EL (cell line): ENCODE data around the gene TSKU.

Source experiments
- DNase-seq: peaks from one replicate; pipeline ENCODE4 v3.0.0-alpha.2; 2016

The TSKU gene

GRCh38 chr11:76771446-76772099 lies 11.6 kb upstream of the TSKU start:
- no peak for DNase-seq

- DNase-seq, result no peak
Measured at GRCh38 chr11:76772100-76772782, 10.9 kb upstream of the TSKU start.

DNA sequence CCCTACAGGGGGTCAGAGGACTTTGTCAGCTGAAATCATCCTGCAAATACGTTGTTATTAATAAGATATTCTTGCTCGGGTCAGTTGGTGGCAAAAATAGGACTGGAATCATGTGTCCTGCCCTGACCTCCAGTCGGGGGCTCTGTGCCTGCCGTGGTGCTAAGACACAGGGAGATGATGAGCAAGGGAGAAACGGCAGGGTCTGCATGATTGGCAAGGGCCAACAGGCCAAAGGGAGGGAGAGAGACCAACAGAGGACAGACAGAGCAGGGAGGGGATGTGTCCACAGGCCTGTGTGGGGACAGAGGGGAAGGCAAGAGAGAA lies 10.4 kb upstream of the TSKU start:
- no peak for DNase-seq

GRCh38 chr11:76773921-76774361 lies 9.2 kb upstream of the TSKU start:
- DNase-seq, result no peak

DNA sequence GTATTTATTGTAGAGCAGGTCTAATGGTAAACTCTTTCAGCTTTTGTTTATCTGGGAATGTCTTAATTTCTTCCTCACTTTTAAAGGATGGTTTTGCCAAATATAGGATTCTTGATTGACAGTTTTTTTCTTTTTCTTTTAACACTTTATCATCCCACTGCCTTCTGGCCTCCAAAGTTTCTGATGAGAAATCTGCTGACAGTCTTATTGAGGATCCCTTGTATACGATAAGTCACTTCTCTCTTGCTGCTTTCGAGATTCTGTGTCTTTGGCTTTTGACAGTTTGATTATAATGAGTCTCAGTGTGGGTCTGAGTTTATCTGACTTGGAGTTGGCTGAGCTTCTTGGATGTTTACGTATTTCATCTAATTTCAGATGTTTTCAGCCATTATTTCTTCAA lies 6.7 kb upstream of the TSKU start:
- no peak for DNase-seq

DNA sequence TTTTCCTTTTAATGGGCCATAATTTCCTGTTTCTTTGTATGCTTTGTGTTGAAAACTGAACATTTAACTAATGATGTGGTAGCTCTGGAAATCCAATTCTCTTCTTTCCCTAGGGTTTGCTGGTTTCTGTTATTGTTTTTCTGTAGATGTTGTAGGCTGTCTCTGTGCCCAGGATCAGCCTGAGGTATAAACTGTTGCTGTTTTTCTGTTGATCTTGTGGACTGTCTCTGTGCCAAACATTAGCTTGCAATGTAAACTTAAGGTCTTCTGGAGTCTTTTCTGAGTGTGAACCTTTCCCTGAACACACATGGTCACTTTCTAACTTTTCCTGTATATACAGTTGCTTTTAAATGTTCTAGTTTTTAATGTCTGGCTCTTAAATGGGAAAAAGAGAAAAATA lies 5.9 kb upstream of the TSKU start:
- DNase-seq, result no peak

GRCh38 chr11:76777876-76778275 lies 5.3 kb upstream of the TSKU start:
- DNase-seq, result no peak

- DNase-seq, result no peak
Measured at GRCh38 chr11:76778874-76779273, 4.3 kb upstream of the TSKU start.

DNA sequence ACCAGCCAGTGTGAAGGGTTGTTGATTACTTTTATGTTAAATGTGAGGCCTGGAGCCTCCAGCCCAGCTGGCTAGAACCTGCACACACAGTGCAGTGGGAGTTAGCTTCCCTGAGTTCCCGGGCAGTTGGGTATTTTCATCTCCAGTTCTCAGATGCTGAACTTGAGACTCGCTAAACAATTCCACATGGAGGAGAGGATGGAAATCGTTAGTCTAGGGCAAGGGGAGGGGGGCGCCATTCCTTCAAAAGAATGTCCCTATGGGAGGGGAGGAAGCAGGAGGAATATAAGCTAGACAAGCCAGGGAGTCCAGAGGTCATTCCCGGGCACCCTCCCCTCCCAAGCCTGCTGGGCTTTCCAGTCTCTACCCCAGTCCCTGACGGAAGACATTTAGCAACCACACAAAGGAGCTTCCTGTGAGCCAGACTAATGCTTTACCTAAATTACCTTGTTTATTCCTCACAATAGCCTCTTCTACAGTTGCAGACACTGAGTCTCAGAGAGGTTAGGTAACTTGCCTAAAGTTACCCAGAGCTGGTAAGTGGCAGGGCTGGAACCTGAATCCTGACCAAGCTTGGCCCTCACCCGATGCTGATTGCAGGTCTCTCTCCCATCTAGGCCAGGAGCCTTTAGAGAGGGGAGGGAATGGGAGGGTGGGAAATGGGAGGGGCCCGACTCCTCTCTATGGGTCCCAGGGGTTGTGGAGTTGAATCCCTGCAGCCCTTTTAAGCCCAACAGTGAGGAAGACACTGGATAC lies 1.9 kb upstream of the TSKU start:
- no peak for DNase-seq

- no peak for DNase-seq
Measured at GRCh38 chr11:76781807-76782530, 1.2 kb upstream of the TSKU start.

- peak; percentile 97 for DNase-seq
Measured at GRCh38 chr11:76782531-76783293, 444 bp upstream of the TSKU start.

DNA sequence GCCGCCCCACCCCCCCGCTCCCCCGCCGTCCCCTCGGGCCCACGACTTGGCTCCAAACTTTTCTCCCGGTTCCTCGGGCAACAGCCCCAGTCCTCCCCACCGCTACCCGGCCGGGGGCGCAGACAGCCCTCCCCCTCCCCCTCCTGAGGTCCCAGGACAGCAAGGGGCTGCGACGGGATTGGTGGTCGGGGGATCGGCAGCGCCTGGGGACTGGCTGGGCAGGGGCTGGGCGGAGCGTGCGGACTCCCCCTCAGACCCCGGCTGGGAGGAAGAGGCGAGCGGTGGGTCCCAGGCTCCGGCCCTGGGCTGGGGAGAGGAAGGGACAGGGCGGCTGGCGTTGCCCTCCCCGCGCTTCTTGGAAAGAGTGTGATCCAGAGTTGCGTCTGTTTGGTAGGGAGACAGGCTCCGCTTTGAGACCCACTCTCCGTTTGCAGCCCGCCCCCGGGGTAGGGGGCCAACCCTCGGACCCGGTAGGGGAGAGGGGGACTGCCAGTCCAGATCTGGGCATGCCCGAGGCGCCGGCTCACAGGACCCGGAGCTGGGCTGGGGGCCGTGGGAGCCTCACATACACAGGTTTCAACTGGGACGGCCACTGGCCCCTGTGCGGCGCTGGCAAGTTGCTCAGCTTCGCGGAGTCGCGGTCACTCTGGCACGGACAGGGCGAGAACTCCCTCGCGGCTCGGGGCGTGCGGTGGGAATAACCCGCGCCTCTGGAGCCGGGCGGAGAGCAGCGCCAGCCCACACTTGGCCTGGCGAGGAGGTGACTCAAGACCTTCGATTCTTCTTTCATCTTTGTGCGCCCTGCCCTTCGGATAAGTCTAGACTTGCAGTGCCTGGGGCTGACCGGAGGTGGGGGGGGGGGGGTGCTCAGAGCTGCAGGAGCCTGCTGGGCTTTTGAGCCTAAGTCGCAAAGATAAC lies 999 bp downstream of the TSKU start:
- DNase-seq, result peak; percentile 82

DNA sequence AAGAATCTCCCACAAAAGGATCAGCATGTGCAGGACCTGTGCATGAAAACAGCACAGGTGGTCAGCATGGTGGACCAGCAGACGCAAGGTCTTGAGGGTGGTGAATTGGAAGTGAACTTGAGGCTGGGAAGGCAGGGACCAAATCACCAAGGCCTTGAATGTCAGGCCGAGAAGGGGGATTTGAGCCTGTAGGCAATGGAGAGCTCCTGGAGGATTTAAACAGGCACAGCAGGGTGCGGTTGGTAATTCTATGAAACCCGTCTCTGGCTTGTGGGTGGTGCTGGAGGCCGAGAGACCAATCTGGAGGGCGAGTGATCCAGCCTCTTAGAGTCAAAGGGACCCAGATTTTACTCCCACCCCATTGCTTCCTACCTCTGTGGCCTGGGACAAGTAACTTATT lies 2.4 kb downstream of the TSKU start:
- no peak for DNase-seq

DNA sequence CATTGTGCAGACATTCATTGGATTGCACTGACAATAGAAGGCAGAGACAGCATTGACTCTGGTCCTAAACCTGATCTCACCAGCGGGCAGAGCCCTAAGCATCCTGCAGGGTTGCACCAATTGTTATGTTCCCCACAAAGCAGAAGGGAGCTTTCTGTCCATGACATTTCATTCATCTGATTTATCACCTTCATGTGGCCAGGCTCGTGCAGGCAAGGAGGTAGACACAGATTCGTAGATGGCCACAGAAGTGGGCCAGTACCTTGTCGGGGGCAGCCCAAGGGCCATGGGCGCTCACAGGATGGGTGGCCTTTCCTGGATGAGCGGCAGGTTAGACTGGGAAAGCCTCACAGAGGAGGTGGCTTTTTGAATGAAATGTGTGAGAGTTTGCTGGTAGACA lies 2.9 kb downstream of the TSKU start:
- DNase-seq, result no peak

DNA sequence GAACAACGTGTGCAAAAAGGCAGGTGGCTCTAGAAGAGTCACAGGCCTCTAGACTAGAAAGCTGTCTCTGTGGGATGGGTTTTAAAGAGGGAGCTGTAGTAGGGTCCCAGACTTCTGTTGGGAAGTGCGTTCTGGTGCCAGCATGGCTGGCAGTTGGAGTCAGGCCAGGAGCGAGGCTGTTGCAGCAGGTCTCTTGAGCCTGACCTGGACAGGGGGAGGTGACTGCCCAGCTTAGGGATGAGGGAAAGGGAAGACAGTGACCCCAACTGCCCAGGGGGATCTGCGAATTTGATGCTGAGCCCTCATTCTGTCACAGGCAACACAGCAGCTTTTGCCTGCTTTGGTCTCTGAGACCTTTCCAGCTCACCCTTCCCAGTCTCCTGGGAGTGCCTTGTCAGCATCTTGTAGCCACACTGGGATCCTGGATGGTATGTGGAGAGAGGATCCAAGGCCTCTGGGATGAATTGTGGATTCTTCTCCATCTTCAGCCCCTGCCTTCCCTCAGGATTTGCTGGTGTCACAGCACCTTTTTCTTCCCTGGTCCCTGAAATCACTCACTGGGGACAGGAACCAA lies 3.4 kb downstream of the TSKU start:
- no peak for DNase-seq

GRCh38 chr11:76787271-76787670 lies 4.1 kb downstream of the TSKU start:
- DNase-seq, result no peak

GRCh38 chr11:76787911-76788596 lies 4.9 kb downstream of the TSKU start:
- DNase-seq, result peak; percentile 41

- no peak for DNase-seq
Measured at GRCh38 chr11:76788661-76789442, 5.7 kb downstream of the TSKU start.

- no peak for DNase-seq
Measured at GRCh38 chr11:76789443-76789719, 6.2 kb downstream of the TSKU start.

DNA sequence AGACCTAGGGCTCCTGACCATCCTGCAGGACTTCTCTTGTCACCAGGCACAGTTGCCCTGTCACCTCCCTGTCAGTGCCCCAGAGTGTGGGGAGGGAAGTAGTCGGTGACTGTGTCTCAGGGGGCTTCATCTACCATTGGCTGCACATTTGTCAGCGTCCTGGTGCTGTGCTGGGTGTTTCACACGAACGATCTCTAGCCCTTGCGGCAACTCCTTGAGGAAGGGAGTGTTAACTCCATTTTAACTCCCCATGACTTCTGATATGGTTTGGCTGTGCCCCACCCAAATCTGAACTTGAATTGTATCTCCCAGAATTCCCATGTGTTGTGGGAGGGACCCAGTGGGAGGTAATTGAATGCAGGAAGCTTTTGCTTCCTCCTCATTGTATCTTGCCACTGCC lies 7.1 kb downstream of the TSKU start:
- DNase-seq, result no peak
